Ovary (tissue), 3 donors: ENCODE results near the gene MKNK2.

Experiments
- CTCF ChIP-seq, 3 donors: fragments of 450-650 bp in 2 of 3; fragments of 200-600 bp in 1 of 3; IDR thresholded peaks; one replicate each; pipeline versions ENCODE4 v1.5.1 to v1.8.0; 2016 to 2022; ENCODE audit warnings: antibody characterized with exemption in 3 of 3, mild to moderate bottlenecking in 1 of 3
- EP300 ChIP-seq: sonication (generic); formaldehyde crosslinking; IDR thresholded peaks from one replicate; pipeline ENCODE4 v1.6.1; 2017; ENCODE audit warnings: antibody characterized with exemption
- POLR2A ChIP-seq: fragments of 450-650 bp; IDR thresholded peaks from one replicate; pipeline ENCODE4 v1.6.1; 2017; ENCODE audit warnings: antibody characterized with exemption, mild to moderate bottlenecking, moderate library complexity
- donor health status: DM: no; HTN: no; CAD: no.

- TF ChIP-seq EP300 (no peak), CTCF (IDR thresholded peaks at IDR 0.05) (peak; percentile 51 to 83 (median 66)), POLR2A (peak; percentile 98)
Observed at GRCh38 chr19:2050991-2051772, at the start of gene MKNK2.
